K562 (cell line): ENCODE results near the gene GSS. TPM values are rescaled to one million over a fixed set of nuclear protein-coding genes. Genes with fewer than 3 reads are reported as not detected.

Source experiments
- CTBP1 ChIP-seq: fragments of 450-650 bp; IDR thresholded peaks from 2 replicates; pipeline ENCODE4 v1.6.1; 2016; ENCODE audit warnings: borderline replicate concordance
- E2F6 ChIP-seq, 2 experiments: IDR thresholded peaks; 2 replicates each; pipeline ENCODE4 v1.6.1; 2011; ENCODE audit warnings: borderline replicate concordance in 1 of 2, control low read depth in 1 of 2, low read depth in 1 of 2, low read length in 1 of 2, mild to moderate bottlenecking in 1 of 2, mixed read lengths in 1 of 2, moderate library complexity in 1 of 2; ENCODE audit not compliant: insufficient read depth in 1 of 2, insufficient read length in 1 of 2, poor library complexity in 1 of 2, severe bottlenecking in 1 of 2; ENCODE audit errors: extremely low read depth in 1 of 2
- E2F8 ChIP-seq: fragments of 450-650 bp; IDR thresholded peaks from 2 replicates; pipeline ENCODE4 v1.7.1; 2018; ENCODE audit warnings: mild to moderate bottlenecking, low read depth; ENCODE audit not compliant: partially characterized antibody
- FOS ChIP-seq: IDR thresholded peaks from 3 replicates; pipeline ENCODE4 v1.6.1; 2011; ENCODE audit not compliant: insufficient read length; ENCODE audit errors: extremely low read depth
- JUN ChIP-seq, 2 experiments: sonication (generic) in 1 of 2; formaldehyde crosslinking in 1 of 2; IDR thresholded peaks; 2 replicates each; pipeline versions ENCODE4 v1.6.1 to v1.8.0; 2012 to 2022; ENCODE audit warnings: borderline replicate concordance in 2 of 2, mild to moderate bottlenecking in 2 of 2, improper control_type of control experiment in 1 of 2, low read depth in 1 of 2, low read length in 1 of 2, missing genetic modification reagents in 1 of 2
- MCM7 ChIP-seq, 2 experiments: fragments of 450-650 bp; IDR thresholded peaks; 2 replicates each; pipeline ENCODE4 v1.6.1; 2016 to 2018
- NONO ChIP-seq, 2 experiments: fragments of 200-400 bp in 1 of 2; fragments of 450-650 bp in 1 of 2; formaldehyde crosslinking in 1 of 2; IDR thresholded peaks; 2 replicates each; pipeline ENCODE4 v1.6.1; 2017; ENCODE audit warnings: low read depth in 2 of 2, mild to moderate bottlenecking in 2 of 2, moderate library complexity in 2 of 2, low read length in 1 of 2
- POLR2AphosphoS5 ChIP-seq: IDR thresholded peaks from 2 replicates; pipeline ENCODE4 v1.6.1; 2011; ENCODE audit warnings: mild to moderate bottlenecking, low read depth, low read length, moderate library complexity; ENCODE audit not compliant: control insufficient read depth, insufficient read depth
- RBM15 ChIP-seq: fragments of 200-400 bp; formaldehyde crosslinking; IDR thresholded peaks from 2 replicates; pipeline ENCODE4 v1.6.1; 2018; ENCODE audit warnings: mild to moderate bottlenecking, low read length, moderate library complexity; ENCODE audit not compliant: insufficient read depth
- RBM17 ChIP-seq: fragments of 200-400 bp; formaldehyde crosslinking; IDR thresholded peaks from 2 replicates; pipeline ENCODE4 v1.6.1; 2017; ENCODE audit warnings: low read depth, mild to moderate bottlenecking, low read length, borderline replicate concordance
- ZBTB17 ChIP-seq: fragments of 450-650 bp; formaldehyde crosslinking; IDR thresholded peaks from 2 replicates; pipeline ENCODE4 v1.4.0; 2020; ENCODE audit warnings: mild to moderate bottlenecking
- ZNF121 ChIP-seq: sonication (generic); formaldehyde crosslinking; conservative IDR thresholded peaks from 2 replicates; pipeline ENCODE4 v1.8.0; 2022; ENCODE audit warnings: missing genetic modification reagents
- ZNF212 ChIP-seq: fragments of 450-650 bp; formaldehyde crosslinking; IDR thresholded peaks from 2 replicates; pipeline ENCODE4 v1.4.0; 2020; ENCODE audit warnings: mild to moderate bottlenecking
- ZNF316 ChIP-seq: fragments of 450-650 bp; IDR thresholded peaks from 2 replicates; pipeline ENCODE4 v1.6.1; 2016
- ZNF592 ChIP-seq: fragments of 450-650 bp; IDR thresholded peaks from 2 replicates; pipeline ENCODE4 v1.6.1; 2017; ENCODE audit warnings: antibody characterized with exemption, mild to moderate bottlenecking
- polyA plus RNA-seq, 8 experiments: library from polyadenylated mRNA; depleted of rRNA in 4 of 8; stranded (reverse) in 5 of 8; unstranded in 3 of 8; fragments of >200 nt; fragmentation: Nextera tagmentation in 2 of 8; fragmentation: Illumina TruSeq in 1 of 8; extraction: Ambion mirVana in 2 of 8; extraction: Trizol in 1 of 8; gene quantifications; 2 replicates each; pipeline versions ENCODE4 v1.2.1 to v1.2.3, GENCODE V29; 2011 to 2014; ENCODE audit warnings: inconsistent platforms in 1 of 8, missing spikeins in 1 of 8
- total RNA-seq, 7 experiments: library from RNA; depleted of rRNA in 6 of 7; stranded (reverse); fragments of >200 nt in 6 of 7; fragmentation: Illumina TruSeq in 2 of 7; extraction: Trizol in 2 of 7; gene quantifications; 2 replicates each; pipeline versions ENCODE4 v1.2.1 to v1.2.3, GENCODE V29; 2011 to 2021; ENCODE audit warnings: low replicate concordance in 1 of 7
- TF ChIP-seq, protein P1 (sequence below): fragments of 250-450 bp; sonication (Bioruptor Pico); IDR thresholded peaks from 2 replicates; pipeline ENCODE4 v1.8.0; 2022; ENCODE audit warnings: inconsistent platforms, mild to moderate bottlenecking, moderate library complexity, borderline replicate concordance
- TF ChIP-seq, protein P2 (sequence below): fragments of 250-450 bp; sonication (Bioruptor Pico); IDR thresholded peaks from 2 replicates; pipeline ENCODE4 v1.8.0; 2021; ENCODE audit warnings: borderline replicate concordance, mild to moderate bottlenecking, moderate library complexity; ENCODE audit not compliant: poor library complexity, severe bottlenecking

The GSS gene
- total and polyA plus RNA-seq, 9 of the 15 experiments (the other 6 are each of a cell fraction or from before 2014, with no cell fraction given): 18.4 to 165 (median 89.4) TPM

DNA sequence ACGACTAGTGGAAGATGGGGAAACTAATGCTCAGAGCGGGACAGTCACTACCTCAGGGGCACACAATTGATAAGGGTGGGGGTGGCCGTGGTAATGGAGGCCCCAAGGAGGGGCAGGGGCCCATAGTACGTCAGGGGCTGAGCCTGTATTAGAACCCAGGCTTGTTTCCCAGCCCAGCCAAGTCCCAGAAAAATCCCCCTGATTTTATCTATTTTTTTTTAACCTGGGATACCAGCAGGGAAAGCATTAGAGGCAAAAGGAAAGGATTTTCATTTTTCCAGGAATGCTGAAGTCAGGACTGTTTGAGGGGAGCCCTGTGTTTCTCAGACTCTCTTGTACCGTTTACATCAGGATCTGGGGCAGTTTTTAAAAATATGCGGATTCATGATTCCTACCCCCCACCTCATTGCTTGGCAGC, 444 bp upstream of the GSS start (continued):
- TF ChIP-seq, protein P1, sequence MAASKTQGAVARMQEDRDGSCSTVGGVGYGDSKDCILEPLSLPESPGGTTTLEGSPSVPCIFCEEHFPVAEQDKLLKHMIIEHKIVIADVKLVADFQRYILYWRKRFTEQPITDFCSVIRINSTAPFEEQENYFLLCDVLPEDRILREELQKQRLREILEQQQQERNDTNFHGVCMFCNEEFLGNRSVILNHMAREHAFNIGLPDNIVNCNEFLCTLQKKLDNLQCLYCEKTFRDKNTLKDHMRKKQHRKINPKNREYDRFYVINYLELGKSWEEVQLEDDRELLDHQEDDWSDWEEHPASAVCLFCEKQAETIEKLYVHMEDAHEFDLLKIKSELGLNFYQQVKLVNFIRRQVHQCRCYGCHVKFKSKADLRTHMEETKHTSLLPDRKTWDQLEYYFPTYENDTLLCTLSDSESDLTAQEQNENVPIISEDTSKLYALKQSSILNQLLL (CRISPR knock-in tag): no peak
- no peak for TF ChIP-seq E2F8
- TF ChIP-seq FOS: no peak
- TF ChIP-seq RBM17: no peak
- peak; percentile 15; the same call in 1 of the 2 replicates for TF ChIP-seq ZBTB17 (CRISPR knock-in tag)
- no peak for TF ChIP-seq POLR2AphosphoS5
- TF ChIP-seq, protein P2, sequence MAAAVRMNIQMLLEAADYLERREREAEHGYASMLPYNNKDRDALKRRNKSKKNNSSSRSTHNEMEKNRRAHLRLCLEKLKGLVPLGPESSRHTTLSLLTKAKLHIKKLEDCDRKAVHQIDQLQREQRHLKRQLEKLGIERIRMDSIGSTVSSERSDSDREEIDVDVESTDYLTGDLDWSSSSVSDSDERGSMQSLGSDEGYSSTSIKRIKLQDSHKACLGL (CRISPR knock-in tag): no peak
- TF ChIP-seq JUN (IDR thresholded peaks at IDR 0.05; ENCODE audit: borderline replicate concordance, low read depth, low read length): no peak
- TF ChIP-seq JUN (CRISPR knock-in tag; IDR thresholded peaks at IDR 0.05; ENCODE audit: borderline replicate concordance): no peak
- TF ChIP-seq E2F6 (IDR thresholded peaks at IDR 0.05; ENCODE audit: borderline replicate concordance in 1 of 2, extremely low read depth in 1 of 2, insufficient read depth in 1 of 2, insufficient read length in 1 of 2, low read depth in 1 of 2, low read length in 1 of 2, poor library complexity in 1 of 2, severe bottlenecking in 1 of 2): no peak
- TF ChIP-seq CTBP1: no peak
- TF ChIP-seq ZNF212 (CRISPR knock-in tag): no peak
- no peak for TF ChIP-seq ZNF121 (CRISPR knock-in tag)
- TF ChIP-seq RBM15: no peak
- TF ChIP-seq ZNF592: peak; percentile 85; the same call in 1 of the 2 replicates
- no peak for TF ChIP-seq MCM7 (IDR thresholded peaks at IDR 0.05)
- no peak for TF ChIP-seq ZNF316
- TF ChIP-seq NONO (IDR thresholded peaks at IDR 0.05; ENCODE audit: low read depth in 2 of 2, low read length in 1 of 2): 0 out of 4 replicates have a peak, but pooled peaks of 1 of the 2 experiments have one; percentile 3
